Right ventricle myocardium inferior (tissue), 1 donor: ENCODE results near the gene PTPRN2. TPM values are rescaled to one million over a fixed set of nuclear protein-coding genes. Genes with fewer than 3 reads are reported as not detected.
"Not testable (repeated sequence)": the region's sequence is repeated elsewhere in the genome, so short reads cannot be mapped to it uniquely, and the experiment has no call there.

Experiments used
- ATAC-seq: fragments of 200-7000 bp; cut with Tn5 transposase; one replicate; pipeline ENCODE4 v1.9.1; 2020; ENCODE audit warnings: mild to moderate bottlenecking, moderate library complexity
- DNase-seq: peaks from one replicate; pipeline ENCODE4 v3.0.0; 2021; ENCODE audit errors: missing footprints
- intact Hi-C: fragments of 100-400 bp; cut with DNase I; formaldehyde crosslinking; loops from one replicate; pipeline ENCODE4 v1.11.0; 2022
- total RNA-seq: library from RNA; stranded (reverse); fragmentation: NEBNext Ultra II Directional; extraction: Animal tissue kit (Norgen Biotek cat#: 25700); gene quantifications from one replicate; pipeline ENCODE4 v1.2.1, GENCODE V29; 2021
- donor health status: DM: no; HTN: yes; CAD: no; lungs with severe emphysema.

PTPRN2 gene
- total RNA-seq, 1 donor from 2014 or later: 1.6 TPM

DNA sequence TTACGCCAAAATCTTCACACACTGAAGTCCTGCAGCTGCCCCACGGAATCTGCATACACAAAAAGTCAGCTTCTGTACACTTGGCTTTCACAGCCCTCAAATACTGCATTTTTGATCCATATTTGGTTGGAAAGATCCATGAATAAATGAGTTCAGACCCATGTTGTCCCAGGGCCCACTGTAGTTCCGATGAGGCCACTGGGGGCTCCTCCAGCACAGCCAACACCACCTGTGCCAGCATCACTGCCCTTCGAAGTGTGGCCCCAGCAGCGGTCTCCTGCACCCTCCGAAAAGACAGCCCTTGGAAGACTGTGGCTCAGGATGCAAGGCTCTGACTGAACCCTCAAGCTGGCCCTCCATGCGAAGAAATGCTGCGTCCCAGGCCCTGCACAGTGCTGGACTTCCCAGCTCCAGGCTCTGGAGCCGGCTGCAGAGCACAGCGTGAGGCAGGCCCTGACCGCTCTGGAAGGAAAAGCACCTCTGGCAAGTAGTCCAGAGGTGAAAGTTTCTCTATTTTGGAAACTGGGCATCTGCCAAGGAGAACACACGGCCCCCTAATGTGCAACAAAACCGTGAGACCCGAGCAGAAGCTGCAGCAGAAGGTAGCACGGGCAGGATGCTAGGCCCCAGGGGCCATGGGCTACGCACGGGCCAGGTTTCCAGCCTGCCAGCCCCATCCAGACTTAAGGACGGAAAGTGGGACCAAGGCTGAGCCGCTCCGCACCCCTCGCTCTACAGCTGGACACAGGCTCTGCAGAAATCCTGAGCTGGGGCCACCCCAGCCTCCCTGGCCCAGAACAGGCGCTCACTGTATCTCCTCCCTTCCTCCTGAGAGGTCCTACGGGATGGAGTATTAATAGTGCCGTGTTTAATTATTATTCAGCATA, 62.6 kb downstream of the PTPRN2 start:
- intact Hi-C loops: no loop called here
- ATAC-seq (no peak), DNase-seq (peak; percentile 50)

GRCh38 chr7:158524286-158524685, 63.3 kb downstream of the PTPRN2 start:
- ATAC-seq, intact Hi-C loops: not testable (repeated sequence)
- DNase-seq: peak; percentile 8

- intact Hi-C loops, DNase-seq, ATAC-seq: not testable (repeated sequence)
Measured at GRCh38 chr7:158523877-158524276, 63.7 kb downstream of the PTPRN2 start.

- intact Hi-C loops, ATAC-seq: not testable (repeated sequence)
- DNase-seq: peak; percentile 17
Measured at GRCh38 chr7:158523165-158523856, 64.3 kb downstream of the PTPRN2 start.

DNA sequence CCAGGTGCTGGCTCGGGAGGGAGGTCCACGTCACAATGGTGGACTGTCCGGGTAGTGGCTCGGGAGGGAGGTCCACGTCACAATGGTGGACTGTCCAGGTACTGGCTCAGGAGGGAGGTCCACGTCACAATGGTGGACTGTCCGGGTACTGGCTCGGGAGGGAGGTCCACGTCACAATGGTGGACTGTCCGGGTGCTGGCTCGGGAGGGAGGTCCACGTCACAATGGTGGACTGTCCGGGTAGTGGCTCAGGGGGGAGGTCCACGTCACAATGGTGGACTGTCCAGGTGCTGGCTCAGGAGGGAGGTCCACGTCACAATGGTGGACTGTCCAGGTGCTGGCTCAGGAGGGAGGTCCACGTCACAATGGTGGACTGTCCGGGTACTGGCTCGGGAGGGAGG, 65.8 kb downstream of the PTPRN2 start:
- intact Hi-C loops, ATAC-seq: not testable (repeated sequence)
- DNase-seq: peak; percentile 56

- intact Hi-C loops: no loop called here
- ATAC-seq (no peak), DNase-seq (peak; percentile 25)
Measured at GRCh38 chr7:158520825-158521224, 66.8 kb downstream of the PTPRN2 start.

DNA sequence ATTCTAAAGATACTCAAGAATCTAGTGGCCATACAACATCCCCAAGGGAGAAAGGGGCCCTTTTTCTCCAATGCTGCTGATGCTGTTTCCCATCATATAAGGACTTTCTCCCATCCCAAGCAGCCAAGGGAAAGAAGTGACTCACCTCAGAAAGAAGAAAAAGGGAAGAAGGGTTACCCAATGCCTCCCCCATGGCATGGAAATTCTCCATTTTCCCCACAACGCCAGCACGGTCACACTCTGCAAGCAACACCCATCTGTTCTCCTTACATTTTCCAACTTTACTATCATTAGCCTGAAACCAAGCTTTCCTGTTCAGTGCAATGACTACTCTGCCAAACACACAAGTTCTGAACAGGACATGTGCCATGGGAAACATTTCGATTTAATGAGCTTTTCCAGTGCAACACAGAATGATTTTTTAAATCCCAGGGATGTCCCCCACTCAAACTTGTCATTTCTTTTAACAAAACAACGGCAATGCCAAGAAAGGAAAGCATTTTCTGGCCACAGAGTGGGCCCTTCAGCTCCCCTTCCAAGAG, 67.9 kb downstream of the PTPRN2 start:
- no peak for DNase-seq
- no peak for ATAC-seq
- intact Hi-C loops: no loop called here

GRCh38 chr7:158518980-158519632, 68.5 kb downstream of the PTPRN2 start:
- intact Hi-C loops: no loop called here
- DNase-seq: peak; percentile 15
- ATAC-seq: no peak

DNA sequence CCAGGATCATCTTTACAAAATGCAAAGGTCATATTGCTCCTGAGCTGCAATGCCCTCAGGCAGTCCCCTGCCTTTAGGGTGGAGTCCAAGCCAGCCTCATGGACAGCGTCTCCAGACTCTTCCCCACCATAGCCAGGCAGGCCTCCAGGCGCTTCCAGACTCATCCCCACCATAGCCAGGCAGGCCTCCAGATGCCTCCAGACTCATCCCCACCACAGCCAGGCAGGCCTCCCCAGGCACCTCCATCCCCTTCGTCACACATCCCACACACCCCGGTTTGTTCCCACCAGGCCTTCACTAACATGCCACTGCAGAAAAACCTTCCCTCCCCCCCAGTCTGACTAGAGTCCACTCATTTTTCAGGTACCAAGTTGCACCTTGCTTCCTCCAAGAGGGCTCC, 70.1 kb downstream of the PTPRN2 start:
- intact Hi-C loops: no loop called here
- DNase-seq (peak; percentile 22), ATAC-seq (no peak)

- intact Hi-C loops: no loop called here
- ATAC-seq (no peak), DNase-seq (peak; percentile 49)
Measured at GRCh38 chr7:158517072-158517471, 70.6 kb downstream of the PTPRN2 start.

DNA sequence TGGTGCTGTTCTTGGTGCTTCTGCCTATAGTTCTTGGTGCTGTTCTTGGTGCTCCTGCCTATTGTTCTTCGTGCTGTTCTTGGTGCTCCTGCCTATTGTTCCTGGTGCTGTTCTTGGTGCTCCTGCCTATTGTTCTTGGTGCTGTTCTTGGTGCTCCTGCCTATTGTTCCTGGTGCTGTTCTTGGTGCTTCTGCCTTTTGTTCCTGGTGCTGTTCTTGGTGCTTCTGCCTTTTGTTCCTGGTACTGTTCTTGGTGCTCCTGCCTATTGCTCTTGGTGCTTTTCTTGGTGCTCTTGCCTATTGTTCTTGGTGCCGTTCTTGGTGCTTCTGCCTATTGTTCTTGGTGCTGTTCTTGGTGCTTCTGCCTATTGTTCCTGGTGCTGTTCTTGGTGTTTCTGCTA, 71.1 kb downstream of the PTPRN2 start:
- intact Hi-C loops: no loop called here
- DNase-seq (no peak), ATAC-seq (no peak)

DNA sequence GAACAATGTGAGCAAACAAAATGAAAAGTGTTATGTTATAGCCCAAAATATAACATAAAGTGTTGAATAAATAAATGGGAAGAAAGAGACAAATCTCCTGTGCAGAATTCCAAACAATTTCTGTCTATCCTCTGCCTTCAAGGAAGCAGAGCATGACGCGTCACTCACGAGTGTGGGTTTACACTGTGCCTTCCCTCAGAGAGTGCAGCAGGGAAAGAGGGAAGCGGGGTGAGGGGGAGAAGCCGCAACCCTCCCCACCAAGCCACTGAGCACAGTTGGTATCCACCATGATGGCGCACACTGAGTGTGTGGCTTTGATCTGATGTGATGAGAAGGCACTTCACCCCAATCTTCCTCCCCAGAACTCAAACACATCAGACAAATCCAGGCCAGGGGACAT, 74.8 kb downstream of the PTPRN2 start:
- ATAC-seq: no peak
- DNase-seq: peak; percentile 13

GRCh38 chr7:158512042-158512441, 75.6 kb downstream of the PTPRN2 start:
- intact Hi-C loops: no loop called here
- ATAC-seq (no peak), DNase-seq (peak; percentile 5)

More for the DNA sequence above, 74.8 kb downstream of the PTPRN2 start:
- intact Hi-C loops: no loop called here

DNA sequence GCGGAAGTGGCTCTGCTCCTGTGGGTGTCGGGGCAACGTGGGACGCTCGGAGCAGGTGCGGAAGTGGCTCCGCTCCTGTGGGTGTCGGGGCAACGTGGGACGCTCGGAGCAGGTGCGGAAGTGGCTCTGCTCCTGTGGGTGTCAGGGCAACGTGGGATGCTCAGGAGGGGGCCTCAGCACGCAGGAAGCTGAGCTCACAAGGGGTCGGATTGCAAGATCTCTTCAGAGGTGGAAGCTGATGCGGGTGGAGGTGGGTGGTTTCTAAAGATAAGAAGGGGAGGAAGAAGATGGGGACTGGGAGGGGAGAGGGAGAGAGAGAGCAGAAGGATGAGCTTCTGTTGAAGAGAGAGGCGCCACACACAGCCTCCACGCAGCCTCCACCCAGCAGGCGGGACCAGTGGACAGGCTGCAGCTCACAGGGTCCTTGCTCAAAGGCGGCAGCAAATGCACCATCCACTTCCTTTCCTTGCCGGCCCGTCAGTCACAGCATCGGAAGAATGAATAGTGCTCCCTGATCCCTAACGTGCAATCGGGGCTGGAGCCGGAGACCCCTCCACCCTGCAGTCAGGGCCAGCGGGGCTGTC, 78.7 kb downstream of the PTPRN2 start:
- no peak for ATAC-seq
- intact Hi-C loops: no loop called here

DNA sequence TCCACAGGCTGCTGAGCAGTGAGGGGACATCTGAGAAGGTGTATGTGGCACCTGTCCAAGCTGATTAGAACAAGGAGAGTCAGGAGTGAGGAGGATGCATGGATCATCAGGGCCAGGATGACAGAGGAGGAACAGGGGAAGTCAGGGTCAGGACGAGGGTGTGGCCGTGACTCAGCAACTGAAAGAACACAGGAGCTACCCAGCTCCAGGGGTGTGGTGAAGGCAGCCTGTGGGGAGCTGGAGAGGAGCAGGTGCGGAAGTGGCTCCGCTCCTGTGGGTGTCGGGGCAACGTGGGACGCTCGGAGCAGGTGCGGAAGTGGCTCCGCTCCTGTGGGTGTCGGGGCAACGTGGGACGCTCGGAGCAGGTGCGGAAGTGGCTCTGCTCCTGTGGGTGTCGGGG, 79.3 kb downstream of the PTPRN2 start:
- peak; percentile 34 for DNase-seq
- intact Hi-C loops, ATAC-seq: not testable (repeated sequence)

More for the DNA sequence above, 78.7 kb downstream of the PTPRN2 start:
- peak; percentile 31 for DNase-seq

DNA sequence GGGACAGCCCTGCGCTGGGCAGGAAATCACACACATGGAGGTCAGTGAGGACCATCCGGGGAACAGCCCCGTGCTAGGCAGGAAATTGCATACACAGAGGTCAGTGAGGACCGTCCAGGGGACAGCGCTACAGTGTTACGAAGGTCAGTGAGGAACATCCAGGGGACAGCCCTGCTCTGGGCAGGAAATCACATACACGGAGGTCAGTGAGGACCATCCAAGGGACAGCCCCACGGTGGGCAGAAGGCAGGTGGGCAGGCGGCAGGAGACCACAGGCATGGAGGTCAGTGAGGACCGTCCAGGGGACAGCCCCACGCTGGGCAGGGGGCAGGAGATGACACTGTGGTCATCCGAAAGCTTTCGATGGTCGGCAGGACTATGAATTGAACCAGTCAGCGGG, 79.7 kb downstream of the PTPRN2 start:
- ATAC-seq: no peak
- intact Hi-C loops: no loop called here
- peak; percentile 53 for DNase-seq

DNA sequence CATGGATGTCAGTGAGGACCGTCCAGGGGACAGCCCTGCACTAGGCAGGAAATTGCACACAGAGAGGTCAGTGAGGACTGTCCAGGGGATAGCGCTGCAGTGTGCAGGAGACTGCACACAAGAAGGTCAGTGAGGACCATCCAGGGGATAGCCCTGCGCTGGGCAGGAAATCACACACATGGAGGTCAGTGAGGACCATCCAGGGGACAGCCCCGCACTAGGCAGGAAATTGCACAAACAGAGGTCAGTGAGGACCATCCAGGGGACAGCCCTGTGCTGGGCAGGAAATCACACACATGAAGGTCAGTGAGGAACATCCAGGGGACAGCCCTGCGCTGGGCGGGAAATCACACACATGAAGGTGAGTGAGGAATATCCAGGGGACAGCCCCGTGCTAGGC, 80.4 kb downstream of the PTPRN2 start:
- intact Hi-C loops, ATAC-seq: not testable (repeated sequence)
- DNase-seq: peak; percentile 27

DNA sequence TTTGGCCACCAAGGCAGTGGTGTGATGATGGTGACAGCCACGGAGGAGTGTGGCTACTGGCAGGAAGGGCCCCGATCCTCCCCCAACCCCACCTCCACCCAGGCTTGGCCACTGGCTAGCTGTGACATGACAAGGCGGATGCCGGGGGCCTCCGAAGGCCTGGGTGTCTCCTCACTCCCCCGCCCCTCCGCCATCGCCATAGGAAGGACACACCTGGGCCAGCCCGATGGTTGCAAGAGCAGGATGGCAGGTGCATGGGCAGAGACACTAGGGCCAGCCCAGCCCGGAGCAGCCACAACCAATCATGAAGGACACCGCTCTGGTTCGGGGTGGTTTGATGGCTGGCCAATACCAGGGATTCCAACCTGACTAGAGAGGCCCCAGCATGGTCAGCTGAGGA, 81.0 kb downstream of the PTPRN2 start:
- intact Hi-C loops: no loop called here
- ATAC-seq: no peak

DNA sequence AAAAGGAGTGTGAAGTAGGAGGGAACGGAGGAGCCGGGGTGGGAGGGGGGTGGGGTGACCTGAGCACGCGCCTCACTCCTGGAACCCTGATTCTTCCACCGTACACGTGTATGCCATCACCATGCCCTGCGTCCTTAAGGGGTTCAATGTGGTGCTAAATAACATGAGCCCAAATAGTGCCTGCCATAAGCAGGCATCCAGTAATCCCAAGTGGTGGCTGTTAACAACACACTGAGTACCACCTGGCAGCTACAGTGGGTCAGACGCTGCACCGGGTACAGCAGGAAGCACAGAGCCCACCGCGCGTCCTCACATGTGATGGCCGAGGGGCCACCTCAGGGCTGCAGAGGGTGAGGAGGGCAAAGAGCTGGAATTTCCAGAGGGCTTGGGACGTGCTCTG, 81.9 kb downstream of the PTPRN2 start:
- ATAC-seq (no peak), DNase-seq (no peak)
- intact Hi-C loops: no loop called here

More for the DNA sequence above, 81.0 kb downstream of the PTPRN2 start:
- DNase-seq: peak; percentile 50
